Activated CD4-positive, alpha-beta T cell treated with anti-CD3 and anti-CD28 coated beads, Interleukin-2, amount 50 U/mL, for 24 hours (primary cell): ENCODE measurements around the gene PRIMA1.

Source experiments
- DNase-seq, 2 donors: peaks; one replicate each; pipeline ENCODE4 v3.0.0-alpha.2; 2020; ENCODE audit warnings: low read depth in 1 of 2, low spot score in 1 of 2

The PRIMA1 gene

GRCh38 chr14:93733631-93734030 lies 54.7 kb downstream of the PRIMA1 start:
- no peak for DNase-seq

- DNase-seq: no peak
Observed at GRCh38 chr14:93733231-93733630, 55.1 kb downstream of the PRIMA1 start.

- DNase-seq: no peak
Observed at GRCh38 chr14:93732524-93732923, 55.8 kb downstream of the PRIMA1 start.

GRCh38 chr14:93731753-93732152 lies 56.5 kb downstream of the PRIMA1 start:
- no peak for DNase-seq

- DNase-seq: no peak
Observed at GRCh38 chr14:93729993-93730392, 58.3 kb downstream of the PRIMA1 start.

GRCh38 chr14:93728651-93729016 lies 59.7 kb downstream of the PRIMA1 start:
- DNase-seq: no peak

- DNase-seq: no peak
Observed at GRCh38 chr14:93727917-93728650, 60.2 kb downstream of the PRIMA1 start.

GRCh38 chr14:93727039-93727740 lies 61.1 kb downstream of the PRIMA1 start:
- DNase-seq: no peak

GRCh38 chr14:93725993-93726392 lies 62.3 kb downstream of the PRIMA1 start:
- DNase-seq: no peak

- no peak for DNase-seq
Observed at GRCh38 chr14:93725002-93725582, 63.2 kb downstream of the PRIMA1 start.

GRCh38 chr14:93723001-93723400 lies 65.3 kb downstream of the PRIMA1 start:
- DNase-seq: no peak

- no peak for DNase-seq
Observed at GRCh38 chr14:93720981-93721483, 67.3 kb downstream of the PRIMA1 start.

- DNase-seq: no peak
Observed at GRCh38 chr14:93720076-93720815, 68.0 kb downstream of the PRIMA1 start.

GRCh38 chr14:93719256-93719655 lies 69.0 kb downstream of the PRIMA1 start:
- DNase-seq: no peak

- DNase-seq: no peak
Observed at GRCh38 chr14:93717668-93718320, 70.5 kb downstream of the PRIMA1 start.

- no peak for DNase-seq
Observed at GRCh38 chr14:93716746-93717667, 71.3 kb downstream of the PRIMA1 start.

- DNase-seq: no peak
Observed at GRCh38 chr14:93716002-93716745, 72.1 kb downstream of the PRIMA1 start.

GRCh38 chr14:93715279-93715927 lies 72.9 kb downstream of the PRIMA1 start:
- DNase-seq: no peak

GRCh38 chr14:93714605-93715004 lies 73.7 kb downstream of the PRIMA1 start:
- no peak for DNase-seq
